Measurements from ENCODE around the gene COP1. TPM values are rescaled to one million over a fixed set of nuclear protein-coding genes. Genes with fewer than 3 reads are reported as not detected.

COP1 gene
- polyA plus RNA-seq, 1 experiment: 43.7 TPM

DNA sequence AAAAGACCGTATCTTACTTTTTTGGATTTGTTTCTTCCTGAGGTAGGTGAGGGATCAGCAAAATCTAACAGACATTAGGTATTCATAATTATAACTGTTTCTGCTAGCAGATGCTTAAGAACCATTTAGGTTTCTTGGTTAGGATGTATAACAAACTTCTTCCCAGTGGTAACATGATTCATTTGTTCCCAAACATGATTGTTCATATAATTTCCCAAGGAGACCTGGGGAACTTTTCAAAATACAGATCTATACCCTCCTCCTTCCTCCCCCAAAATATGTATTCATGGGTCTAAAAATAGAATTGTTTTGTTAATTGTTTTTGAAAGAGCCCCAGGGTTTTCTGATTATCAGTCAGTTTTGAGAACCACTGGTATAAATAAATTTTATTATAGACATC lies 228.2 kb downstream of the COP1 start:
- no peak overlapping the region for H3K27ac ChIP-seq (ENCODE audit: low read depth, low read length)
- CTCF ChIA-PET: no interaction called here
- no peak for DNase-seq (ENCODE audit: low read depth, low spot score)
- TF ChIP-seq, protein P1, sequence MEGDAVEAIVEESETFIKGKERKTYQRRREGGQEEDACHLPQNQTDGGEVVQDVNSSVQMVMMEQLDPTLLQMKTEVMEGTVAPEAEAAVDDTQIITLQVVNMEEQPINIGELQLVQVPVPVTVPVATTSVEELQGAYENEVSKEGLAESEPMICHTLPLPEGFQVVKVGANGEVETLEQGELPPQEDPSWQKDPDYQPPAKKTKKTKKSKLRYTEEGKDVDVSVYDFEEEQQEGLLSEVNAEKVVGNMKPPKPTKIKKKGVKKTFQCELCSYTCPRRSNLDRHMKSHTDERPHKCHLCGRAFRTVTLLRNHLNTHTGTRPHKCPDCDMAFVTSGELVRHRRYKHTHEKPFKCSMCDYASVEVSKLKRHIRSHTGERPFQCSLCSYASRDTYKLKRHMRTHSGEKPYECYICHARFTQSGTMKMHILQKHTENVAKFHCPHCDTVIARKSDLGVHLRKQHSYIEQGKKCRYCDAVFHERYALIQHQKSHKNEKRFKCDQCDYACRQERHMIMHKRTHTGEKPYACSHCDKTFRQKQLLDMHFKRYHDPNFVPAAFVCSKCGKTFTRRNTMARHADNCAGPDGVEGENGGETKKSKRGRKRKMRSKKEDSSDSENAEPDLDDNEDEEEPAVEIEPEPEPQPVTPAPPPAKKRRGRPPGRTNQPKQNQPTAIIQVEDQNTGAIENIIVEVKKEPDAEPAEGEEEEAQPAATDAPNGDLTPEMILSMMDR (IDR thresholded peaks at IDR 0.05; ENCODE audit: low read depth, low read length): no peak
- no peak overlapping the region for H3K4me3 ChIP-seq (ENCODE audit: low read depth, low read length)
- H3K9me3 ChIP-seq (ENCODE audit: control insufficient read depth, insufficient read depth, low read length): peaks cover under 1% of the 10 kb centered on the region
- POLR2A ChIA-PET: no interaction called here
- H3K27me3 ChIP-seq (ENCODE audit: control insufficient read depth, insufficient read depth, low read length): no peaks in the 10 kb centered on the region

DNA sequence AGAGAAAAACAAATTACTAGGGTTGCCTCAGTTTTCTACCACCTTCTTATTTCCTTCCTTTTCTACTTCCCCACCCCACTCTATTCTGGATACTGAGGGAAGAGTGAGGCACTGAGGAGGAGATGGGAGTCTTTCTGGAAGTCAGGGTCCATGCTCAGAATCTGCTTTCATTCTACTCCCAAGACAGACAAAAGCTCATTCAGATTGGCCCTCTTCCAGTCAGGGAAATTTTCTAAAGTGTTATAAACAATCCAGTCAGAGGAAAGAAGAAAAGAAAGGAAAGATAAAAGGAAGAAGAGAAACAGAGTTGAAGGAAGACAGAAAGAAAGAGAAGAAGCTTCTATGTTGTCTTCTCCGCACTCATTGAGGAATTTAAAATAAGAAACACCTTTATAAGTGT lies 228.6 kb downstream of the COP1 start:
- CTCF ChIA-PET: no interaction called here
- H3K4me3 ChIP-seq (ENCODE audit: low read depth, low read length): no peak overlapping the region
- H3K9me3 ChIP-seq (ENCODE audit: control insufficient read depth, insufficient read depth, low read length): no peaks in the 10 kb centered on the region
- TF ChIP-seq, protein P1 (IDR thresholded peaks at IDR 0.05; ENCODE audit: low read depth, low read length): no peak
- no peak overlapping the region for H3K27ac ChIP-seq (ENCODE audit: low read depth, low read length)
- no peaks in the 10 kb centered on the region for H3K27me3 ChIP-seq (ENCODE audit: control insufficient read depth, insufficient read depth, low read length)
- POLR2A ChIA-PET: no interaction called here
- no peak for DNase-seq (ENCODE audit: low read depth, low spot score)

DNA sequence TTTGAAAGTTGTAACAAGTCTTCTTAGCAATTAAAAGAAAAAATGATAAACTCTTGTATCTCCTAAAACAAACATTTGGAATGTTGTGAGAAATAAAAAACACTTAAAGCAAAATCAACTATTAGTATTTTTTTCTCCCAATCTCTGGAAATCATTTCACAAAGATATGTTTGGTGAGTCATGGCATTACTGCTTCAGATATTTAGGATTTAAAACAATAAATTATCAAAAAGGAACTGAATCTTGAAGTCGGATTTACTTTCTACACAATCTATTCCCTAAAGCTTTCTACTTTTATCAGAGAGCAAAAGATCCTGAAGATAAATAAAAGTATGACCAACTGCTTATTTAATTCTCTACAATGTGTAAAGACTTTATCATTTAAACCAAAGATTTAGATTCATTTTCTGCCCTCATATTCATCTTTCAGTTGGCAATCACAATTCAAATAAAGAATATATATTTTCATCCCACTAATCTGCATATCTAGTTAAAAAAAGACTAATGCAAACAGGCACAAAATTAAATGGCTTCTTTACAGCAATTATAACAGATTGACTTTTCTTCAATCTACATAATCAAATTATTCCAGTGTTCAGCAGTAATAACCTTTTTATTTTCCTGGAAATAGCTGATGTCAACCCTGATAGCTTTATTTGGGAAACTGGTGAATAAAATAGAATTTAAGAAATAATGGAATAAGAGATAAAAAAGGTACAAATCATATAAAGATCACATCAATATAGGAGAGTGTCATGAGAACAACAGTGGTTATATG lies 230.0 kb downstream of the COP1 start:
- TF ChIP-seq, protein P1 (IDR thresholded peaks at IDR 0.05; ENCODE audit: low read depth, low read length): no peak
- H3K9me3 ChIP-seq (ENCODE audit: control insufficient read depth, insufficient read depth, low read length): no peaks in the 10 kb centered on the region
- POLR2A ChIA-PET: no interaction called here
- CTCF ChIA-PET: interaction anchor here (0.7 kb wide), 1 partner anchor 89 kb away, joined by 5 read pairs; no protein-coding TSS in a partner anchor
- H3K27ac ChIP-seq (ENCODE audit: low read depth, low read length): no peak overlapping the region
- H3K27me3 ChIP-seq (ENCODE audit: control insufficient read depth, insufficient read depth, low read length): no peaks in the 10 kb centered on the region
- DNase-seq (ENCODE audit: low read depth, low spot score): no peak
- no peak overlapping the region for H3K4me3 ChIP-seq (ENCODE audit: low read depth, low read length)

DNA sequence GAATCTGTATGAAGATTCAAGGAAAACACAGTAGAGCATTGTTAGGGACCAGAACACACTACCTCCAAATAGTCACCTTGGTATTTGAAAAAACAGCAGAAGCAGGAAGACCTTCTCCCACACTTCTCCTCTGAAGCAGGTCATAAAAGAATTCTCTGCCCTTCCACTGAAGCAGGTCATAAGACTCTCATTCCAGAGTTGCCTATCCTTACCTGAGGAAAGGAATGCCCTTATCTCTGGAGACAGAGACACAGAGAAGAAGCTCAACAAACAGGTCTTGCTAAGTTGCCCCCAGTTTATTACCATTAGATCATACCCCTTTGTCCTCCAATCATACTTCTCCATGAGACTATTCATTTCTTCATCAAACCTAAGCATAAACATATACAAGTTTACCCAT lies 237.9 kb downstream of the COP1 start:
- no peak overlapping the region for H3K4me3 ChIP-seq (ENCODE audit: low read depth, low read length)
- H3K27me3 ChIP-seq (ENCODE audit: control insufficient read depth, insufficient read depth, low read length): no peaks in the 10 kb centered on the region
- no peak overlapping the region for H3K27ac ChIP-seq (ENCODE audit: low read depth, low read length)
- TF ChIP-seq, protein P1 (IDR thresholded peaks at IDR 0.05; ENCODE audit: low read depth, low read length): no peak
- DNase-seq (ENCODE audit: low read depth, low spot score): no peak
- CTCF ChIA-PET: no interaction called here
- POLR2A ChIA-PET: interaction anchor here (0.7 kb wide), 1 partner anchor 68 kb away, joined by 4 read pairs; no protein-coding TSS in a partner anchor
- H3K9me3 ChIP-seq (ENCODE audit: control insufficient read depth, insufficient read depth, low read length): no peaks in the 10 kb centered on the region

DNA sequence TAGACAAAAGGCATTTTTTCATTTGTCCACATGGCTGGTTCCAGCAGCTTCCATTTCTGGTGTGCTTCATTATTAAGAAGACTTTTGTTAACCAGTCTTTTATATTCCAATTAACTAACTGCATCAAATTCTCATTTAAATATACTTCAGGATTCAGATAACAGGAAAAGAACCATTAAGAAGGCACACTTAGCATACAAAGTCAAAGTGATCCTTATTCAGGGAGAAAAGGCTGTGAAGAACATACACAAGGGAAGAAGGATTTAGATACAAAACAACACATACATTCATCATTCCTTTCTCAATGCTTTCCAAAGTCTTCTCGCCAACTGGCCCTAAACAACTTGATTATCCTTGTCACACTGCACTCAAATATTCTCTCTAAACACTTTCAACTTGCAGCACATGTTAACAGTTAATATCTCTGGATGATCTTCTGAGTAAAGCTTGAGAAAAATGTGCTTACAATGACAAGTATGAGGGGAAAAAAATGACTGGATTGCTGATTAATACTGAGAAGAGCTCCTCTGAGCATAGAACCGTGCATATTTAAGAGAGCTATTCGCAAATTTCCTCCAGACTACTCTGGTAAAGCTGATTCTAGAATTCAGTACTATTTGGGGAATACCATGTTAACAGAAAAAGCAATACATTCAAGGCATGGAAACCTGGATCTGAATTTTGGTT lies 238.5 kb downstream of the COP1 start:
- POLR2A ChIA-PET: interaction anchor here (0.6 to 0.7 kb wide), 2 partner anchors 68 to 94 kb away, joined by 4 to 9 read pairs; no protein-coding TSS in a partner anchor
- Histone ChIP-seq H3K9me3 (ENCODE audit: control insufficient read depth, insufficient read depth, low read length) (no peaks in the 10 kb centered on the region), H3K27me3 (ENCODE audit: control insufficient read depth, insufficient read depth, low read length) (no peaks in the 10 kb centered on the region), H3K27ac (ENCODE audit: low read depth, low read length) (no peak overlapping the region), H3K4me3 (ENCODE audit: low read depth, low read length) (no peak overlapping the region)
- CTCF ChIA-PET: no interaction called here
- no peak for DNase-seq (ENCODE audit: low read depth, low spot score)
- TF ChIP-seq, protein P1 (IDR thresholded peaks at IDR 0.05; ENCODE audit: low read depth, low read length): no peak
